ENCODE data around the gene FARP1. TPM values are rescaled to one million over a fixed set of nuclear protein-coding genes. Genes with fewer than 3 reads are reported as not detected.

The FARP1 gene
- total and polyA plus RNA-seq, 2 of the 8 experiments (the other 6 are each of a cell fraction or from before 2014, with no cell fraction given) = 24.7 to 104 TPM

DNA sequence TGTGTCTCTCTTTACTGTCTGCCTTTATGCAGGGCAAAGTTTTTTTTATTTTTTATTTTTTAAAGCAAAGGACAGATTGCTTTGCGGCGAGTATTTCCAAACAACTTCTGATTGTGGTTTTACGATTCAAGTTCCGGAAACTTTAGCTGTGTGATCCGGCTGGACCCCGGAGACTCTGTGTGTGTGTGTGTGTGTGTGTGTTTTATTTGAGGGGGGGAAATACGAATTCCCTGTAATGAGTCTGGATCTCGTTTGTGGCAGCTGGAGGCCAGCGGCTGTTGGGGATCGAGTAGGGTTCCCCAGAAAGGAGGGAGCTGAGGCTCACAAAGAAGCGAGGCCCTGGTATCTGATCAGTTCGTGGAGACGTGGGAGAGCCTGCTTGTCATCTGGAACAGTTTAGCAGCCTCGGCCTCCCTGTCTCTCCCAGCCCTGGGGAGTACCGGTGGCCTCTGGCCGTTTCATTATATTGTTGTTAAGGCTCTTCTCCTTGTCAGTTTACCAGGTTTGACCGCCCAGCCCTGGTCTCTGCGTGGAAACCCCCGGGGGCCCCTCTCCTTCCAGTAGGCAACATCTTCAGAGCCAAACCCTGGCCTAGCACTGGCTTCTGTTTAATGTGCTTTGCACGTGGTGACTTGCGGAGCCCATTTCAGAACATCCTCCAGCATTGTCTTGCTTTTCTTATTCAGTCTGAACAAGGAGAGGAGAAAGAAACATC, 1.3 kb downstream of the FARP1 start:
- Histone ChIP-seq H2BK5ac (ENCODE audit: low read depth, low read length) (no peak overlapping the region), H3K27ac (ENCODE audit: low read depth, low read length) (no peak overlapping the region), H2BK12ac (ENCODE audit: low read depth, low read length) (no peak overlapping the region), H2AK5ac (ENCODE audit: low read depth, low read length) (no peak overlapping the region), H3K27me3 (replicated peaks in 1 of 4; ENCODE audit: control insufficient read depth in 3 of 4, extremely low read depth in 1 of 4, insufficient read depth in 3 of 4, low read length in 3 of 4) (peaks cover 0 to 12% (median 8%) of the 10 kb centered on the region in 4 experiments; a peak in 5 of 7 replicates), H3K9ac (replicated peaks in 1 of 4; ENCODE audit: extremely low read depth in 1 of 4, low read depth in 3 of 4, low read length in 3 of 4) (peak overlapping the region in 1 of 4 experiments; percentile 50; a peak in 3 of 7 replicates), H3K4me3 (ENCODE audit: extremely low read depth in 1 of 4, insufficient read depth in 2 of 4, low read depth in 3 of 4, low read length in 4 of 4) (peak overlapping the region; percentile 58 to 99 (median 77)), H4K20me1 (replicated peaks in 1 of 2; ENCODE audit: control insufficient read depth in 1 of 2, insufficient read depth in 2 of 2, low read length in 2 of 2) (peaks cover 2 to 5% of the 10 kb centered on the region in 2 experiments), H2BK120ac (replicated peaks; ENCODE audit: low read depth, low read length) (no peak overlapping the region), H3K4ac (replicated peaks; ENCODE audit: insufficient read length, low read depth, low read length) (no peak overlapping the region), H4K5ac (ENCODE audit: insufficient read length, low read depth, low read length) (no peak overlapping the region), H2BK15ac (ENCODE audit: low read length) (no peak overlapping the region), H2BK20ac (ENCODE audit: low read length) (no peak overlapping the region), H3K56ac (replicated peaks; ENCODE audit: insufficient read length, low read depth, low read length) (no peak overlapping the region), H3K79me1 (ENCODE audit: low read depth, low read length) (no peaks in the 10 kb centered on the region; the same call in none of the 2 replicates), H3K18ac (ENCODE audit: extremely low read depth, low read length) (no peak overlapping the region; the same call in 1 of the 2 replicates), H3K9me3 (ENCODE audit: insufficient read depth in 2 of 2, low read depth in 1 of 2, low read length in 1 of 2) (no peaks in the 10 kb centered on the region), H3K4me1 (replicated peaks in 1 of 4; ENCODE audit: control insufficient read depth in 3 of 4, insufficient read depth in 4 of 4, low read length in 3 of 4) (peaks cover 9 to 22% (median 16%) of the 10 kb centered on the region in 4 experiments), H3K79me2 (ENCODE audit: control insufficient read depth in 1 of 2, insufficient read depth in 2 of 2, low read length in 2 of 2) (peaks cover 0 to 53% of the 10 kb centered on the region in 2 experiments; a peak in 2 of 4 replicates), H4K8ac (ENCODE audit: extremely low read depth, insufficient read depth, low read length) (no peak overlapping the region), H3K23ac (ENCODE audit: insufficient read length) (no peak overlapping the region), H3K23me2 (ENCODE audit: low read depth, low read length) (peaks cover 16% of the 10 kb centered on the region), H3K14ac (ENCODE audit: insufficient read length) (no peak overlapping the region), H3K36me3 (ENCODE audit: control insufficient read depth in 2 of 4, insufficient read depth in 4 of 4, low read length in 3 of 4) (no peaks in the 10 kb centered on the region), H3K4me2 (ENCODE audit: insufficient read depth in 1 of 2, low read depth in 2 of 2, low read length in 2 of 2) (peak overlapping the region; percentile 77 to 79), H4K91ac (replicated peaks; ENCODE audit: insufficient read length, low read length) (no peak overlapping the region), H2AFZ (ENCODE audit: low read length) (no peak overlapping the region)
- FAIRE-seq (no peak), DNase-seq (ENCODE audit: low read depth in 1 of 2, low spot score in 2 of 2) (no peak)
- WGBS, 2 experiments (ENCODE audit: extremely low coverage in 1 of 2, insufficient coverage in 1 of 2, insufficient read length in 1 of 2, insufficient replicate concordance in 2 of 2, low coverage in 1 of 2, low lambda C conversion rate in 2 of 2, missing lambda C conversion rate in 1 of 2) = 13% methylated on average over 21 of the region's 21 CpGs; no CpG with 5 or more reads in 1 of the 2 experiments
- TF ChIP-seq SRF (IDR thresholded peaks at IDR 0.05; ENCODE audit: low read depth, low read length) = no peak
- TF ChIP-seq SIN3A (conservative IDR thresholded peaks at IDR 0.05 in 1 of 2, IDR thresholded peaks at IDR 0.05 in 1 of 2; ENCODE audit: low read depth in 1 of 2, low read length in 2 of 2) = peak in 1 of 2 experiments; percentile 29; a peak in 1 of 4 replicates
- TF ChIP-seq SAP30 (IDR thresholded peaks at IDR 0.05; ENCODE audit: insufficient read depth, insufficient replicate concordance, low read length) = peak; percentile 33
- POLR2A ChIA-PET (ENCODE audit: partially characterized antibody) = interaction anchor here (0.8 to 1.2 kb wide), 2 partner anchors 12 to 118 kb away, joined by 3 read pairs; no protein-coding TSS in a partner anchor
- CTCF ChIA-PET (ENCODE audit: partially characterized antibody) = interaction anchor here (0.6 to 1.6 kb wide), 2 partner anchors 111 to 237 kb away, joined by 3 to 4 read pairs; no protein-coding TSS in a partner anchor

Measured in H1 (cell line).